GM21528 (cell line): ENCODE measurements around the gene PTPRE.

Experiments used
- ATAC-seq: cut with Tn5 transposase; IDR thresholded peaks from one replicate; pipeline ENCODE4 v1.9.1; 2021; ENCODE audit warnings: mild to moderate bottlenecking, moderate library complexity; ENCODE audit not compliant: unreplicated experiment, low FRiP score

The PTPRE gene

DNA sequence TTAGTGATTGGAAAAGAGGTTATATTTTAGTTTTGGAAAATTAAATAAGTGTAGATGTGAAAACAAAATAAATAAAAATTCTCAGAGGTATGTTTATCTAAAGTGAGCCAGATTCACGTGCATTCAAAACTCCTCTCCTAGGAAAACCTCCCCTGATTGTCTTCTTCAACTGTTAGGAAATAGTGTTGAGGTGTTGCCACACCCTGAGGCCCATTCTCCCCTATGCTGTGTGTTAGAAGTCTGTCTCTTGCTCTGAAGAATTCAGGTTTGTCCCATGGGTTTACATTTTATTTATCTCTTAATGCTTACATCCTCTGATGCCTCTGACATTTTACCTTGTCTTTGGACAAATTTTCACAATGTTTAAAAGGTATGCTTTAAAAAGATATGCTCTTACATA is 40.3 kb downstream of the PTPRE start:
- no peak for ATAC-seq

DNA sequence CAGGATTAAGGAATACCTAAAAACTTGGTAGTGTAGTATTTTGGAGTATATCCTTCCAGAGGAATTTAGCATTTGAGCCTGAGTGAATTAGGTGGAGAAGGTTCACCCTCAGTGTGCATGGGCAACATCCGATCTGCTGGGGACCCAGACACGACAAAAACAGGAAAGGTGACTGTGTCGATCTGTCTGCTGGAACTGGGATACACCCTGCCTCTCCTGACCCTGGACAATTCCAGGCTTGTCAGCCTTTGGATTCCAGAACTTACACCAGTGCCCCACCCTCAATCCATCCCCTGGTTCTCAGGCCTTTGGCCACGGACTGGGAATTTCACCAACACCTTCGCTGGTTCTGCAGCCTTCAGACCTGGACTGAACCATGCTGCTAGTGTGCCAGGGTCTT is 41.9 kb downstream of the PTPRE start:
- ATAC-seq = no peak

DNA sequence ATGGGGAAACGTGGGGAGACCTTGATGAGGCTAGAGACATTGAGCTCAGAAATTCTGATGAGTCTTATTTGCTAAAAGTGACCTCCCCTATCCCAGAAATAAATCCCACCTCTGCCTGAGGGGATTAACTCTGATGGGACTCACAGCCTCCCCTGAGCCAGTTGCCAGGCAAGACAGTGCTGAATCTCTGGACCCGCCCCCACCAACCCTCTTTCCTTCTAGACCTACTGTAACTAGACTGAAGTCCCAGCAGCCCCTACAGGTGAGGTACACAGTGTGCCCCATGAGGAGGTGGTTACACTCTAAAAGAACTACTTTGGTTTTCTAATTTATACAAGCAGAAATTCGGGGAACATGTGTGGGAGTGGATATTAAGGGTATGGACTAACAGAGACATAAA is 42.9 kb downstream of the PTPRE start:
- no peak for ATAC-seq

DNA sequence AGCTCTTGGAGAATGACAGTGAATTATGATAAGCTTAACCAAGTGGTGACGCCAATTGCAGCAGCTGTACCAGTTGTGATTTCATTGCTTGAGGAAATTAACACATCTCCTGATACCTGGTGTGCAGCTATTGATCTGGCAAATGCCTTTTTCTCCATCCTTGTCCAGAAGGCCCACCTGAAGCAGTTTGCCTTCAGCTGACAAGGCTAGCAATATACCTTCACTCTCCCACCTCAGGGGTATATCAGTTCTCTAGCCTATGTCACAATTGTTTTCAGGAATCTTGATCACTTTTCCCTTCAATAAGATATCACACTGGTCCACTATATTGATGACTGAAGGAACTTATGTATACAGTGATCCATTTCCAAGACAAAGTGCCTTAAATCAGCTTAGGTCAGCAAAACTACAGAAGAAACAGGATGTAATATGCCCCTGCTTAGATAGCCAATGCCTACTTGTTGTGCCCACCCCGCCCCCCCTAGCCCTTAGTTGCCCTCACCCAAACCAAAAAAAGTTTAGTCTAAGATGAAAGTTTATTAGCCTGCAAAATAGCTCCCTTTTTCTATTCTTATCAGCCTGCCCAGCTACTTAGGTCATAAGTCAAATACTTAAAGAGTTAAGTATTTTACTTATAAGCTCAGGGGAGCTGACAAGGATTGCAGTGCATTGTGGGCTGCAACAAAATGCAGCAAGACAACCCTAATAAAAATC is 45.1 kb downstream of the PTPRE start:
- ATAC-seq = no peak

DNA sequence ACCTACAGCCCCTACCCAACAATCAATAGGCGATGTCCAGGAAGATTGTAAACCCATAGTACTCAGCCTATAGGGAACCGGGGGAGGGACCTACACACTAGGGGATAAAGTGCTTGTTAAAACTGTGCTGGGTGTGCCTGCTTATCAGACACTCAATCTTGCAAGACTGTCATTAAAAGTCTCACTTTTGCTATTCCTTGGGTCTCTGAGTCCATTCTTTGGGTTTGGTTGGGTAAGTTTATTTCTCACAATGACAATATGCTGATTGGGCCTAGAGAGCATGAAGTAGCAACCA is 45.6 kb downstream of the PTPRE start:
- no peak for ATAC-seq

DNA sequence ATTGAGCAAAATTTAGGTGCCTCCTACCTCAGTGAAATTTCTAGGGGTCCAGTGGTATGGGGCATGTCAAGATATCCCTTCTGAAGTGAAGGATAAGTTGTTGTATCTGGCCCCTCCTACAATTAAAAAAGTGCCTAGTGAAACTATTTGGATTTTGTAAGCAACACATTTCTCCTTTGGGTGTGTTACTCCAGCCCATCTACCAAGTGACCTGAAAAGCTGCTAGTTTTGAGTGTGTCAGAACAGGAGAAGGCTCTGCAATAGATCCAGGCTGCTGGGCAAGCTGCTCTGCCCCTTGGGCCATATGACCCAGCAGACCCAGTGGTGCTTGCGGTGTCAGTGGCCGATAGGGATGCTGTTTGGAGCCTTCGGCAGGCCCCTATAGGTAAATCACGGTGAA is 46.0 kb downstream of the PTPRE start:
- no peak for ATAC-seq

DNA sequence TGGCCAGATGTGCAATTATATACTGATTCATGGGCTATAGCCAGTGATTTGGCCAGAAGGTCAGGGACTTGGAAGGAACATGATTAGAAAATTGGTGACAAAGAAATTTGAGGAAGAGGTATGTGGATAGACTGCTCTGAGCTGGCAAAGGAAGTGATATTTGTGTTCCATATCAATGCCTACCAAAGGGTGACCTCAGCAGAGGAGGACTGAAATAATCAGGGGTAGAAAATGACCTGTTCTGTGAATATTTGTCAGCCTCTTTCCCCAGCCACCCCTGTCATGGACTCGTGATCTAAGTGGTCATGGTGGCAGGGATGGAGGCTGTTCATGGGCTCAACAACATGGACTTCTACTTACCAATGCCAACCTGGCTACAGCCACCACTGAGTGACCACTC is 47.0 kb downstream of the PTPRE start:
- no peak for ATAC-seq

DNA sequence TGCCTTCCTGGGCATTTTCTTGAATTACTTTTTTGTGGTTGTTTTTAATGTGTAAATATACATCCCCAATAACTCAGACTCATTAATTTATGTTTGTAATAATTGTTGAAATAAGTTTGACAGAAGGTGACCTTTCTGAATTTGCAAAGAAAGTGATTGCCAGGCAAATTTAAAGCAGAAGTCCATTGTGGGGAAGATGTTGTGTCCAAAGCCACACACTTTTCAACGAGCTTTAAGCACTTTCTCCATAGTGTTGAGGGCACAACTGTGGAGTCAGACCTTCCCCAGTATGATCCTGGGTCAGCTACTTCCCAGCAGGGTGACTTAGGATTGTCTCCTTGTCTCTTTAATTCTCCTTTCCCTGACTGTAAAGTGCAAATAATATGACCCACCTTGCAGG is 52.5 kb downstream of the PTPRE start:
- ATAC-seq = no peak

DNA sequence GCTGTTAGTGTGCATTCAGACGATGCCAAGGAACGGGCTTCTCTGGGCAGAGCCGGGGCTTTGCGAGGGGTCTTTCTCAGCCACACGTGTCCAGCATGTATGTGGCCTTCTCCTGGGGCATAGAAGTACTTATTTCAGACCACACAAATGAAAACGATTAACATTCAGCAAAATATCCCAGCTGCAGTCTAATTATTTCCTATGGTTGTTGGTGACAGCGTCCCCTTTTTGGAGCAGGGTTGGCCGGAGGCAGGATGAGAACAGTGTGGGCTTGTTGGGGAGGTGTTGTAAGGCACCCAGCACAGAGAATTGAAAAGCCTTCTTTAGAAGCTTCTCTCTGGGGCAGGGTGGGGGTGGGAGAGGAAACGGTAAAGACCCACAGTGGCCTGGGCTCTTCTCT is 54.2 kb downstream of the PTPRE start:
- ATAC-seq = no peak

DNA sequence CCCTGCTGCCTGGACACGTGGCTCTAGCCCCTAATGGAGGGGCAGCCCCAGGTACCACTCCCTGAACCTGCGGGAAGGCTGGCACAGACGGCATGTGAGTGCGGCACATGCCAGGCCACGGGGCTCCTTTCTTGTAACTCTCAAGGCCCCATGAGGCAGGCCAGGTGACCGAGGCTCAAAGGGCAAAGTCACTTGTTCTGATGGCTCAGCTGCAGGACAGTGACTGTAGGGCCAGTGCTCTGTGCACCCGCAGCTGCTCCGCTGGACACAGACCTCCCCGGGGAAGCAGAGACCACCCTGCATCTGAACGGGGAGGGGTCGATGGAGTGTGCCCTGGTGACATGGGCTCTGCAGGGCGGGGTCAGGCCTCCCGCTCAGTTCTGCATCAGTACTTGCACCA is 55.3 kb downstream of the PTPRE start:
- ATAC-seq = no peak

DNA sequence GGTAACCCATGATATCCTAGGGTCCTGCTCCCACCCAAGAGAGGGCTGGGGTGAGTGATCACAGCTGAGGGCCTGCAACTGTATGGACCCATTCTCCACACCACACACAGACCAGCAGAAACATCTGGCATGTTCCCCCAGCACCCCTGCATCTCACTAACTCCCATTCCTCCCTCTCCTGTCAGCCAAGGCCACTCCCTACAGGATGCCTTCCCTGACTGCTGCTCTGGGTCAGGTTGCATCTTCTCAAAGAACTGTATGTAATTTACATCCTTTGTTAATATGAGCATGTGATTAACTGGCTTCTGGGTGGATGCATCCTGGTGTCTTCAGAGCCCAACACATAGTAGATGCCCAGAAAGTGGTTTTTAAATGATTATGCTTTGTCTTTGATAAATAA is 56.2 kb downstream of the PTPRE start:
- ATAC-seq = no peak

DNA sequence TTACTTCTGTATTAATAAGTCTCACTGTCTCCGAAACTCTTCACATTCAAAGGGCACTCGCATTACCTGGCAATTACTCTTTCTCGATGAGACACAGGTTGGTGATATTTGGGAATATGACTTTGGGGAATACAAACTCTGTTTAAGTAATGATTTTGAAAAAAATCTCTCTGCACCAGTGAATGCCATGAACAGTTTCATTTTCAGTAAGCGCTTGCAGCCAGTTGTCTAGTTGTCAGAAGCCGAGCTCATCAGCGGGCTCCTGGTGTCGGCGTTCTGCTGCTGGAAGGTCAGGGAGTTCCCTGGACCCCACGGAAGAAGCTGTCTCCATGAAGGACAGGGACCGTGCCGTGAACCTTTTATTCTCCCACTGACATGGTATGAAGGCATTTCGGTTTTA is 57.7 kb downstream of the PTPRE start:
- no peak for ATAC-seq

DNA sequence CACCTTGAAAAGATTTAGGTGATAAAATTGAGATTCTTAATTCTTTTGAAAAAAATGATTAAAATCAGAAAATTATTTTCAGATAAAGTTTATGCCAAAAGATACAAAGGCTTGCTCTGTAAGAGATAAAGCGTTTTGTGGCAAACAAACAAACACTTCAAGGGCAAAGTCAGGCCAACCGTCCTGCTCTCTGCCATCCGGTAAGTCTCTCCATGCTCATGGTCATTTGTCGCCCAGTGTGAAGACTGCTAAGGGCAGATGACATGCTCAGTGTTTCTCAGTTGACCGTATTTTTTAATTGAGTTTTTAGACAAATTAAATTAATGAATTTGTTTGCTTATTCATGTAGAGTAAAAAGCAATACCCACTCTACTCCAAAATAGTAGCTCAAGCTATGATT is 60.0 kb downstream of the PTPRE start:
- no peak for ATAC-seq

DNA sequence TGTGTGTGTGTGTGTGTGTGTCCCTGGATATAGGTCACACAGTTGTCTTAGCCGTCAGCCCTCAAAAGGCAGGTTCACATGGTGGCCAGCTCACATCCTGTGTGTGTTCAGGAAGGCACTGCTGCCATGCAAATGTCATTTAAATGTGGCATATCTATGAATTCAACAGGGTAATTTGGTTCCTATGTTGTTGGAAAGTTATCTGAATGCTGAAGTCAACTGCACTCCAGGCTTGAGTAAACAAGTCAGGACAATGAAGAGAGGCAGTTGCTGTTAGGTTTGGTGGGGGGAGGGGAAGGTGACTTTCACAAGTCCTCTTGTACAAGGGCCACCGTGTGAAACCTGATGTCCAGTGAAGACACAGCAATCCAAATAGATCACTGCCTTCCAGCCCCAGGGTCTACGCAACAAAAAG is 61.1 kb downstream of the PTPRE start:
- no peak for ATAC-seq

DNA sequence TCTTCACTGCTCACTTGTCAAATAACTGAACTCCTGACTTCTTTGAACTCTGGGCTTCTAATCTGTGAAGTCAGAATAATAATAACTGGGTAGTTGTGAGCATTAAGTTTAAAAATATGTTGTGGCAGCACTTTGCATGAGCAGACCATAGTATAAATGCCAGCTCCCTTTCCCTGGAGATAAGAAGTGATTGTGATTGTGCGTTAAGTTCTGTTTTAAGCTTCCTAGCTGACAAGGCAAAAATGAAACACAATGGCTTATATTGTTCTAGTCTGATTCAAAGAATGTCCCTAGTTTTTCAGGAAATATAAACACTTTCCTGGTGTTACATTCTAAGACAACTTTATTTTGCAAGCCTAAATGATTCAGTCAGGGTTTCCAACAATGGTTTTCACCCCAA is 61.8 kb downstream of the PTPRE start:
- ATAC-seq = no peak

DNA sequence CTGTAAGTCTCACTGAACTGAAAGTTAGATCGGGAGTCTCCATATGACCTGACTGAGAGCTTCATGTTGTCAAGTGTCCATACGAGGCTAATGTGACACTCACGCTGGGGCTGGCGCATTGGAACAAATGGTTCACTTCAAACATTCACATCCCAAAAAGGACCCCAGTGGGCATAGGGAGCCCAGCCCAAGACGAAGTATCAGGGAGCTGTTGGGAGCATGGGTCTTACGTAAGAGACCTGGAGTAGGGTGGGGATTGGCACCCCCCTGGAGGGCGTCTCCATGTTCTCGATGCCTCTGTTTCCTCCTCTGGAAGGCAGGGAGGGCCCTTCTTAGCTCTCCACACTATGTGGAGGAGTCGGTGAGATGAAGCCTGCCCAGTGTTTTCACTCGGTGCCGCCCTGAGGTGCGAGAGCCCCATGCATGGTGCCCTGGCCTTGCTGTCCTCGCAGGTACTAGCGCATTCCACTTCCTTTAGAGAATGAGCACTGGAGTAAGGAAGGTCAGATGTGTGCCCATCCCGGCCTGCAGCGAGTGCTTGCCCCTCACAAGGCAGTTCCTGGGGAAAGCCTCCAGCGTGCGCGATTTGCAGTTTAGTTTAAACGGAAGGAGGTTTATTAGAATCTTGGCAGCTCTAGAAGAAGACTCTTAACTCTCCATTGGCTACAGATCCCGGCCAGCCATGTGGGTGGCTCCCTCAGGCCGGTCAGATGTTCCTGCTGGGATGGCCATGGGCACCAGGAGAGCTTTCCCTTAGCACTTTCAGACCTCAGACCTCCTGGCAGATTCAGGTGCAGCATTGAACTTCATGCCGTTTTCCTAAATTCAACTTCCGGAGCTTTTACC is 64.4 kb downstream of the PTPRE start:
- ATAC-seq = no peak

DNA sequence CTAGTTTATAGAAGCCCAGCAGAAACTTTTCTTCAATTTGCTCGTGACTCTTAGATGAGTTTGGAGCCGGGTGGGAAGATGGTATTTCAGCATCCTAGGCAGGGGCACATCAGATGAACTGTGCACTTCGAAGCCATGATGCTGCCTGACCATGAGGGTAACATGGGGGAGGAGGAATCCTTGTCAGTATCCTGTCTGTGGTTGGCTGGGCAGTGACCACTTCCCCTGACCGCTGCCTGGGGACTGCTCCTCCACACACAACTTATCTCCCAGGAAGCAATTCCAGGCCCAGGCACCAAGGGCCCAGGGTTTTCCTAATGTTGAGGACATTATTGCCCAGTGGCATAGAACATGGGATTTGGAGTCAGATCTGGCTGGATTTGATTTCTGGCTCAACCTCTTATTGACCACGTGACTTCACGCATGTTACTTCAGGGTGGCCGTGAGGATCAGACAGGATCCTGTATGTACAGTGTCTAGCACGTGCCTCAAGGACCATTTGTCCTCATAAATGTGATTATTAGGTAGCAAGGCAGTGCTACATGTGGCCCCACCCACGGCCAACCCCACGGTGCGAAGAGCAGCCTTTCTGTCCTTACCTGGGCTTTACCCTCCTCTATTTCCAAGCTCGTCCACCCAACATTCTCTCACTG is 65.2 kb downstream of the PTPRE start:
- no peak for ATAC-seq

DNA sequence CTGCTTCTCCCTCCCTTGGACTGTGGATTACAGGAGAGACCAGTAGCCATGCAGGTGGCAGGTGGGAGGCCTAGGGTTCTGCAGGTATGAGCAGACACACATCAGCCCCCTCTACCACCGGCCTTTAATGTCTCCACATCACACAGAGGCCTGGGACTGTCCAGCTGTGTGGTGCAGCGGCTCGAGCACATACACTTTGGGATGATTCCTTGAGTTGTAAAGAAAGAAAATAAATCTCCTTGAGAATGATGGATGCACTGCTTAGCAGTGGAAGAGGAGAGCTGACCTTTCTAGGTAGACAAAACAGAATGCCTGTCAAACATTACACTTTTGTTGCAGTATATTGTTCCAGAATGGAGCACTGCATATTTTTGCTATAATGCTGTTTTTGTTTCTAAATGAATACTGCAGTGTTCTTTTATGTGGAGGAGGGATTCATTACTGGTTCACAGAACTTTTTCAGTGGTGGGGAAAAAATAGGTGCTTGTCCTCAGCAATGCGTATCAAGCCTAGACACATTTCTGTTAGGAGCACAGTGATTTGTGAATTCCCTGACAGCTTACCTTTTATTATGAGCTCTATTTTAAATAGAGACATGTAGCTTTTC is 66.0 kb downstream of the PTPRE start:
- ATAC-seq = no peak

DNA sequence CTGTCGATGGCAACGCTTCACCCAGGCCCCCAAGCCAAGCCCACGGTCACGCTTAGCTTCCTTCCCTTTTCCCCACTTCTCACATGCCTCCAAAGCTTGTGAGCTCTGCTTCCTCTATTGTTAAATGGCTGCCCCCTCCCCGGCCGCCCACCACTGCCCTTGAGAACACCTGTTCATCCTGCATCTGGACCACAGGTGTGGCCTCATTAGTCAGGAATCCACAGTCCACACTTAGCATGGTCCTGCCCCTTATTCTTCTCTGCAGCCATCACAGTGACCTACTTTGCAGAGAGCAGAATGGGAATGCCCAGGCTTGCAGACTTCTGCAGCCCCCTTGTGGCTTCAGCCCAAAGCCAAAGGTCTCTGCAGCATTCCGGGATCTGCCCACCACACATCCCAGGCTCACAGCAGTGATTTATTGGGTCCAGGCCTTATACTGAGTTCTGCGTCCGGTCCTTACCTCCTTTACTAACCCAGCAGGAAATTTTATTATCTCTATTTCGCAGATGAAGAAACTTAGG is 66.9 kb downstream of the PTPRE start:
- no peak for ATAC-seq

DNA sequence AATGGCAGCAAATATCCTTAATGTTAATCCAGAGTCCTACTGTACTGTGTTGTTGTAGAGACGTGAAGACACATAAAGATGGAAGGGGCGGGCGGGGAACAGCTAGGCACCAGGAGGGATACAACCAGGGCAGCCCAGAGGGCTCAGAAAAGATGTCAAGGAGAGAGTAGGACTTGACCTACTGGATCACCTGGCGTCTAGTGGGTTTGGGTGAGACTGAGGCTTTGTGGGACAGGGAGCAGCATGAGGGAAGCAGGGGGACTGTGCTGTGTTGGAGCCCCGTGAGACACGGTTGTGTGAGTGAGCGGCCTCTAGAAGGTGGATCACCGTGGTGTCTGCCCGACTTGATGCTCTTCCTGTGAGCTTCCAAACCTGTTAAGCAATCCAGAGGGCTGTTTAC is 68.0 kb downstream of the PTPRE start:
- no peak for ATAC-seq

DNA sequence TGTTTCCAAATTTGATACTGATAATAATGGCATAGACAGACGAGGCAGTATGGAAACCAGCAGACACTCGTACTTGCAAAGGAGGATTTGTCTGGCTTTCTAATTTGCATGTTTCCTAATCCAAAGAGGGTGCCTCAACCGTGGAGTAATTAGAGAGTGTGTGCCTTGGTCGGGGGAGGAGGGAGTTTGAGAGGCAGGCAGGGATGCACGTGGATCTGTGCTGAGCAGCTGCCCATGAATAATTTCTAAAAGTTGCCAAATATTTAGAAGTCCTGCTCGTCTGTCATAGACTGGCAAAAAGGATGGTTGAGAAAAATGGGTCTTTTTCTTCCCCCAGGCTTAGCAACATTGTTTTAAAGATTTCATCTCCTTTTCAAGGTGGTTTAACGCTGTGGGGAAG is 69.4 kb downstream of the PTPRE start:
- ATAC-seq = no peak
